ENCODE data around the gene DACH2. TPM values are rescaled to one million over a fixed set of nuclear protein-coding genes. Genes with fewer than 3 reads are reported as not detected.

The DACH2 gene
- total RNA-seq, 1 experiment from 2014 or later = 1.0 TPM

DNA sequence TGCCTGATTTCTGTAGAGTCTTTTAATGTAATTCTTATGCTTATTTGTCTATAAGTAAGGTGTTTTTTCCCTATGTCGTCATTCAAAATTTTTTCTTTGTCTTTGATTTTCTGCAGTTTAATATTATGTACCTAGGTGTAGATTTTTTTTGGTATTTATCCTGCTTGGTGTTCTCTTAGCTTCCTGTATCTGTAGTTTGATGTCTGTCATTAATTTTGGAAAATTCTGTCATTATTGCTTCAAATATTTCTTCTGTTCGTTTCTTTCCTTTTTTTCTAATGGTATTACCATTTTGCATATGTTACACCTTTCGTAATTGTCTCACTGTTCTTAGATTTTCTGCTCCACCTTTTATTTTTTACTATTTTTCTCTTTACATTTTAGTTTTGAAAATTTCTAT is 696.9 kb downstream of the DACH2 start:
- WGBS (ENCODE audit: extremely low coverage, insufficient read length, low lambda C conversion rate) = no CpG with 5 or more reads among the region's 3 CpGs

More for the DNA sequence above, 696.9 kb downstream of the DACH2 start:
- H4K5ac ChIP-seq (ENCODE audit: insufficient read length, low read depth, low read length) = no peak overlapping the region
- H3K56ac ChIP-seq (ENCODE audit: insufficient read length, low read depth, low read length) = no peak overlapping the region
- no peak overlapping the region for H2BK20ac ChIP-seq (ENCODE audit: low read depth, low read length, poor library complexity, severe bottlenecking)
- H3K27me3 ChIP-seq (ENCODE audit: insufficient read depth, low read length) = no peaks in the 10 kb centered on the region
- H2BK120ac ChIP-seq (ENCODE audit: low read depth, low read length, poor library complexity, severe bottlenecking) = no peak overlapping the region
- H3K27ac ChIP-seq (ENCODE audit: insufficient read length, low read depth, low read length) = no peak overlapping the region
- no peak overlapping the region for H2AK5ac ChIP-seq (ENCODE audit: insufficient read length, low read length)
- H3K23ac ChIP-seq (ENCODE audit: insufficient read length, low read depth, low read length) = no peak overlapping the region
- no peaks in the 10 kb centered on the region for H3K9me3 ChIP-seq (ENCODE audit: control insufficient read depth, low read depth, low read length)
- no peak overlapping the region for H3K4ac ChIP-seq (ENCODE audit: low read depth, low read length)
- H3K4me1 ChIP-seq (ENCODE audit: insufficient read depth, low read length) = no peaks in the 10 kb centered on the region
- no peak overlapping the region for H2BK12ac ChIP-seq (ENCODE audit: insufficient read length, low read depth, low read length)
- no peak for DNase-seq
- Mint-ChIP-seq H3K9me3 (peaks cover 0 to 22% of the 10 kb centered on the region in 2 experiments; a peak in 4 of 5 replicates), H3K4me1 (no peaks in the 10 kb centered on the region), H3K36me3 (ENCODE audit: insufficient read depth in 1 of 3, low read depth in 3 of 3) (0 out of 7 replicates have a peak, but pooled peaks cover 0 to 2% (median 0%) of the 10 kb centered on the region in 3 experiments), H3K27ac (no peak overlapping the region), H3K27me3 (ENCODE audit: low read depth) (no peaks in the 10 kb centered on the region), H3K4me3 (no peak overlapping the region)
- H4K8ac ChIP-seq (replicated peaks; ENCODE audit: insufficient read length, low read depth, low read length) = no peak overlapping the region
- no peaks in the 10 kb centered on the region for H3K79me1 ChIP-seq (ENCODE audit: insufficient read depth, low read depth, low read length, poor library complexity, severe bottlenecking)
- H3K18ac ChIP-seq (ENCODE audit: insufficient read length, low read depth, low read length) = no peak overlapping the region
- no peak overlapping the region for H2BK5ac ChIP-seq (ENCODE audit: insufficient read length, low read length)
- no peak overlapping the region for H2AFZ ChIP-seq (ENCODE audit: low read length)
- H3K14ac ChIP-seq (ENCODE audit: insufficient read depth, low read length) = no peak overlapping the region
- no peak overlapping the region for H3T11ph ChIP-seq (ENCODE audit: low read length)
- H3K79me2 ChIP-seq (ENCODE audit: insufficient read depth, low read length) = no peaks in the 10 kb centered on the region
- H3K9ac ChIP-seq (ENCODE audit: extremely low read depth, insufficient read length, low read length) = no peak overlapping the region
- H3K4me2 ChIP-seq (ENCODE audit: insufficient read depth, insufficient read length, low read length) = no peak overlapping the region
- H3K23me2 ChIP-seq (ENCODE audit: insufficient read length, low read depth, low read length, poor library complexity, severe bottlenecking) = no peaks in the 10 kb centered on the region
- H2BK15ac ChIP-seq (ENCODE audit: low read depth, low read length) = no peak overlapping the region
- TF ChIP-seq, protein P1, sequence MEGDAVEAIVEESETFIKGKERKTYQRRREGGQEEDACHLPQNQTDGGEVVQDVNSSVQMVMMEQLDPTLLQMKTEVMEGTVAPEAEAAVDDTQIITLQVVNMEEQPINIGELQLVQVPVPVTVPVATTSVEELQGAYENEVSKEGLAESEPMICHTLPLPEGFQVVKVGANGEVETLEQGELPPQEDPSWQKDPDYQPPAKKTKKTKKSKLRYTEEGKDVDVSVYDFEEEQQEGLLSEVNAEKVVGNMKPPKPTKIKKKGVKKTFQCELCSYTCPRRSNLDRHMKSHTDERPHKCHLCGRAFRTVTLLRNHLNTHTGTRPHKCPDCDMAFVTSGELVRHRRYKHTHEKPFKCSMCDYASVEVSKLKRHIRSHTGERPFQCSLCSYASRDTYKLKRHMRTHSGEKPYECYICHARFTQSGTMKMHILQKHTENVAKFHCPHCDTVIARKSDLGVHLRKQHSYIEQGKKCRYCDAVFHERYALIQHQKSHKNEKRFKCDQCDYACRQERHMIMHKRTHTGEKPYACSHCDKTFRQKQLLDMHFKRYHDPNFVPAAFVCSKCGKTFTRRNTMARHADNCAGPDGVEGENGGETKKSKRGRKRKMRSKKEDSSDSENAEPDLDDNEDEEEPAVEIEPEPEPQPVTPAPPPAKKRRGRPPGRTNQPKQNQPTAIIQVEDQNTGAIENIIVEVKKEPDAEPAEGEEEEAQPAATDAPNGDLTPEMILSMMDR (conservative IDR thresholded peaks at IDR 0.05) = no peak
- H4K20me1 ChIP-seq (ENCODE audit: control insufficient read depth, insufficient read depth, insufficient read length) = no peaks in the 10 kb centered on the region
- H4K91ac ChIP-seq (ENCODE audit: insufficient read length, low read depth, low read length) = no peak overlapping the region

Other genes starting within 250 kb of the DACH2 start
- gene CHM, start 100.9 kb upstream of the DACH2 start, total RNA-seq (2021) = 23.9 and 28.4 TPM in 2 replicates